Measurements from ENCODE around the gene DPY30.
"Not testable (repeated sequence)": the region's sequence is repeated elsewhere in the genome, so short reads cannot be mapped to it uniquely, and the experiment has no call there.

DPY30 gene

DNA sequence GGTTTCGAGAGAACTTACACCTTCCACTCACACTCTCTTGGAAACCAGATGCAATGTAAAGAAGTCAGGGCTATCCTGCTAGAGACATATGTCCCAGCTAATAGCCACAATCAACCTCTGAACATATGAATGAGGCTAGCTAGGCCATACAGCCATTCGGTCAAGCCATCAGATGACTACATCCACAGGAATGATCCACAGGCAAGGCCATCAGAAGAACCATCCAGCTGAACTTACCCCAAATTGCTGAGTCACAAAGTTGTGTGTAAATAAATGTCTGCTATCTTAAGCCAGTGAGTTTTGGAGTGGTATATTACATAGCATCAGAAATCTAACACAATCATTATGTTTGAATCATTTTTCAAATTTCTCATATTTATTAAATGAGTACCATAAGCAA, 18.5 kb upstream of the DPY30 start:
- Histone ChIP-seq H3K27ac (ENCODE audit: low read depth, low read length) (no peak overlapping the region), H3K27me3 (ENCODE audit: control insufficient read depth in 1 of 2, insufficient read depth in 2 of 2, low read length in 2 of 2) (no peaks in the 10 kb centered on the region), H3K9ac (ENCODE audit: low read depth in 1 of 2, low read length in 2 of 2) (no peak overlapping the region), H3K4me1 (ENCODE audit: control insufficient read depth in 1 of 2, insufficient read depth in 2 of 2, low read length in 2 of 2) (peaks cover 4 to 5% of the 10 kb centered on the region in 2 donors), H3K36me3 (ENCODE audit: control insufficient read depth in 1 of 2, insufficient read depth in 2 of 2, low read length in 2 of 2) (no peaks in the 10 kb centered on the region), H3K9me3 (ENCODE audit: control insufficient read depth in 1 of 2, low read length in 2 of 2) (no peaks in the 10 kb centered on the region), H3K4me3 (ENCODE audit: low read depth in 1 of 2, low read length in 2 of 2) (no peak overlapping the region)

DNA sequence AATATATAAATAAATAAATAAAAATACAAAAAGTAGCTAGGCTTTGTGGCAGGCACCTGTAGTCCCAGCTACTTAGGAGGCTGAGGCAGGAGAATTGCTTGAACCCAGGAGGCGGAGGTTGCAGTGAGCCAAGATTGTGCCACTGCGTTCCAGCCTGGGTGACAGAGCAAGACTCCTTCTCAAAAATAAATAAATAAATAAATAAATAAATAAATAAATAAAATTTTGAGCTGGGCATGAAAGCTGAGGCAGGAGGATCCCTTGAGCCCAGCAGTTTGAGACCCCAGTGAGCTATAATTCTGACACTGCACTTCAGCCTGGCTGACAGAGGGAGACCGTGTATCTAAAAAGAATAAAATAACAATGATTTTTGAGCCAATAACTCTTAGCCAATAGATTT, 15.0 kb upstream of the DPY30 start:
- H3K36me3 ChIP-seq (ENCODE audit: control insufficient read depth in 1 of 2, insufficient read depth in 2 of 2, low read length in 2 of 2); H3K4me3 ChIP-seq (ENCODE audit: low read depth in 1 of 2, low read length in 2 of 2); H3K9ac ChIP-seq (ENCODE audit: low read depth in 1 of 2, low read length in 2 of 2); H3K9me3 ChIP-seq (ENCODE audit: control insufficient read depth in 1 of 2, low read length in 2 of 2); H3K27me3 ChIP-seq (ENCODE audit: control insufficient read depth in 1 of 2, insufficient read depth in 2 of 2, low read length in 2 of 2); H3K4me1 ChIP-seq (ENCODE audit: control insufficient read depth in 1 of 2, insufficient read depth in 2 of 2, low read length in 2 of 2); H3K27ac ChIP-seq (ENCODE audit: low read depth, low read length): not testable (repeated sequence)

DNA sequence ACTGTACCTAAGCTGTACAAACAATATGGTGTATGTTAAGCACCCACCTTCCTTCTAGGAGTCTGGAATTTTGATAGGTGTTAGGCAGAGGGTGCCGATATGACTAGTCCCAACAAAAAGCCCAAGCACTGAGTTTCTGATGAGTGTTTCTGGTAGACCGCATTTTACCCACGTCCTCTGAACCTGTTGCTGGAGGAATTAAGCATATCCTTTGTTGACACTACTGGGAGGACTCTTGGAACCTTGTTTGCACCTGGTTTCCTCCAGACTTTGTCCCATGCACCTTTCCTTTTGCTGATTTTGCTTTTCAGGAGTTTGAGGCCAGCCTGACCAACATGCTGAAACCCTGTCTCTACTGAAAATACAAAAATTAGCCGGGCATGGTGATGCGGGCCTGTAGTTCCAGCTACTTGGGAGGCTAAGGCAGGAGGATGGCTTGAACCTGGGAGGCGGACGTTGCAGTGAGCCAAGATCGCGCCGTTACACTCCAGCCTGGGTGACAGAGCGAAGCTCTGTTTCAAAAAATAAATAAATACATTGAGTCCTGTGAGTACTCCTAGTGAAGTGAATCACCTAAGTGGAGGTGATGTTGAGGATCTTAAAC, 12.3 kb upstream of the DPY30 start:
- Histone ChIP-seq H3K9ac (ENCODE audit: low read depth in 1 of 2, low read length in 2 of 2) (no peak overlapping the region), H3K27me3 (ENCODE audit: control insufficient read depth in 1 of 2, insufficient read depth in 2 of 2, low read length in 2 of 2) (no peaks in the 10 kb centered on the region), H3K4me1 (ENCODE audit: control insufficient read depth in 1 of 2, insufficient read depth in 2 of 2, low read length in 2 of 2) (no peaks in the 10 kb centered on the region), H3K27ac (ENCODE audit: low read depth, low read length) (no peak overlapping the region), H3K9me3 (ENCODE audit: control insufficient read depth in 1 of 2, low read length in 2 of 2) (no peaks in the 10 kb centered on the region), H3K36me3 (ENCODE audit: control insufficient read depth in 1 of 2, insufficient read depth in 2 of 2, low read length in 2 of 2) (no peaks in the 10 kb centered on the region), H3K4me3 (ENCODE audit: low read depth in 1 of 2, low read length in 2 of 2) (no peak overlapping the region)

DNA sequence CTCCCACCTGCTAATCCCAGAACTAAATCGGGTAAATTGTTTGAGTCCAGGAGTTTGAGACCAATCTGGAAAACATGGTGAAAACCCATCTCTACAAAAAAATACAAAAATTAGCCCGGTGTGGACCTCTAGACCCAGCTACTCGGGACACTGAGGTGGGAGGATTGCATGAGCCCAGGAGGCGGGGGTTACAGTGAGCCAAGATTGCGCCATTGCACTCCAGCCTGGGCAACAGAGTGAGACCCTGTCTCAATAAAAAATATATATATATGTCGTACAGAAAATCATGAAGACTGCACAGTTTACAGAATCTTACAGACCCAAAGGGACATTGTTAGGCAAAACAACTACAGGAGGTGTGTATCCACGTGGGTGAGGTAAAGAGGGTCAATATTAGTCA, 4.0 kb upstream of the DPY30 start:
- H3K27me3 ChIP-seq (ENCODE audit: control insufficient read depth in 1 of 2, insufficient read depth in 2 of 2, low read length in 2 of 2): no peaks in the 10 kb centered on the region
- no peaks in the 10 kb centered on the region for H3K36me3 ChIP-seq (ENCODE audit: control insufficient read depth in 1 of 2, insufficient read depth in 2 of 2, low read length in 2 of 2)

DNA sequence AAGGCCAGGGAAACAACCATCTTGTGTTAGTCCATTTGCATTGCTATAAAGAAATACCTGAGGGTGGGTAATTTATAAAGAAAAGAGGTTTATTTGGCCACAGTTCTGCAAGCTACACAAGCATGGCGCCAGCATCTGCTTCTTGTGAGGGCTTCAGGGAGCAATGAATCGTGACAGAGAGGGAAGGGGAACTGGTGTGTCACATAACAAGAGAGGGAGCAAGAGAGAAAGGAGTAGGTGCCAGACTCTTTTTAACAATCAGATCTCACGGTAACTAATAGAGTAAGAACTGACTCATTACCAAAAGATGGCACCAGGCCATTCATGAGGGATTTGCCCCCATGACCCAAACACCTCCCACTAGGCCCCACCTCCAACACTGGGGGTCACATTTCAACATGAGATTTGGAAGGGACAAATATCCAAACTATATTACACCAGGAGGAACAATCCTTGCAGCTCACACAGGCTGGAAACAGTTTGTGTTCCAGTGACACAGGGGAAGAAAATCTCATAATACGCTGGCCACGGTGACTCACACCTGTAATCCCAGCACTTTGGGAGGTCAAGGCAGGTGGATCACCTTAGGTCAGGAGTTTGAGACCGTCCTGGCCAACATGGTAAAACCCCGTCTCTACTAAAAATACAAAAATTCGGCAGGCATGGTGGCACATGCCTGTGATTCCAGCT, 5.3 kb downstream of the DPY30 start:
- not testable (repeated sequence) for H3K9me3 ChIP-seq (ENCODE audit: control insufficient read depth in 1 of 2, low read length in 2 of 2); H3K4me3 ChIP-seq (ENCODE audit: low read depth in 1 of 2, low read length in 2 of 2); H3K27ac ChIP-seq (ENCODE audit: low read depth, low read length); H3K36me3 ChIP-seq (ENCODE audit: control insufficient read depth in 1 of 2, insufficient read depth in 2 of 2, low read length in 2 of 2); H3K27me3 ChIP-seq (ENCODE audit: control insufficient read depth in 1 of 2, insufficient read depth in 2 of 2, low read length in 2 of 2); H3K4me1 ChIP-seq (ENCODE audit: control insufficient read depth in 1 of 2, insufficient read depth in 2 of 2, low read length in 2 of 2); H3K9ac ChIP-seq (ENCODE audit: low read depth in 1 of 2, low read length in 2 of 2)

More for the DNA sequence above, 4.0 kb upstream of the DPY30 start:
- Histone ChIP-seq H3K9ac (ENCODE audit: low read depth in 1 of 2, low read length in 2 of 2) (no peak overlapping the region), H3K4me1 (ENCODE audit: control insufficient read depth in 1 of 2, insufficient read depth in 2 of 2, low read length in 2 of 2) (peaks cover 4 to 7% of the 10 kb centered on the region in 2 donors), H3K4me3 (ENCODE audit: low read depth in 1 of 2, low read length in 2 of 2) (no peak overlapping the region), H3K27ac (ENCODE audit: low read depth, low read length) (no peak overlapping the region), H3K9me3 (ENCODE audit: control insufficient read depth in 1 of 2, low read length in 2 of 2) (no peaks in the 10 kb centered on the region)

DNA sequence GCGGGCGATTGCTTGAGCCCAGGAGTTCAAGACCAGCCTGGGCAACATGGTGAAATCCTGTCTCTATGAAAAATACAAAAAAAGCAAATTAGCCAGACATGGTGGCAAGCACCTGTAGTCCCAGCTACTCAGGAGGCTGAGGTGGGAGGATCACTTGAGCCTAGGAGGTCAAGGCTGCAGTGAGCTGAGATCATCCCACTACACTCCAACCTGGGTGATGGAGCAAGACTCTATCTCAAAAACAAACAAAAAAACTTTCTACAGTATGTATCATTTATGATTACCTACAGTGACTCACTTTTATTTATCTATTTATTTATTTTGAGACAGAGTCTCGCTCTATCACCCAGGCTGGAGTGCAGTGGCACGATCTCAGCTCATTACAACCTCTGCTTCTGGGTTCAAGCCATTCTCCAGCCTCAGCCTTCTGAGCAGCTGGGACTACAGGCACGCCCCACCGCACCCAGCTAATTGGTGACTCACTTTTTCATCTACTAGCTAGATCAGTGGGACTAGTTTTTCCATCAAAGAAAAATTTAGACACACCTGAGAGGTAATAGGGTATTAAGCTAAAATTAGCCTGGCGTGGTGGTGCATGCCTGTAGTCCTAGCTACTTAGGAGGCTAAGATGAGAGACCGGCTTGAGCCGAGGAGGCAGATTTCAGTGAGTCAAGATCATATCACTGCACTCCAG, 20.7 kb downstream of the DPY30 start:
- not testable (repeated sequence) for H3K9me3 ChIP-seq (ENCODE audit: control insufficient read depth in 1 of 2, low read length in 2 of 2); H3K4me1 ChIP-seq (ENCODE audit: control insufficient read depth in 1 of 2, insufficient read depth in 2 of 2, low read length in 2 of 2); H3K9ac ChIP-seq (ENCODE audit: low read depth in 1 of 2, low read length in 2 of 2); H3K27me3 ChIP-seq (ENCODE audit: control insufficient read depth in 1 of 2, insufficient read depth in 2 of 2, low read length in 2 of 2); H3K27ac ChIP-seq (ENCODE audit: low read depth, low read length); H3K4me3 ChIP-seq (ENCODE audit: low read depth in 1 of 2, low read length in 2 of 2)
- H3K36me3 ChIP-seq (ENCODE audit: control insufficient read depth in 1 of 2, insufficient read depth in 2 of 2, low read length in 2 of 2): peaks cover 9 to 18% of the 10 kb centered on the region in 2 donors

DNA sequence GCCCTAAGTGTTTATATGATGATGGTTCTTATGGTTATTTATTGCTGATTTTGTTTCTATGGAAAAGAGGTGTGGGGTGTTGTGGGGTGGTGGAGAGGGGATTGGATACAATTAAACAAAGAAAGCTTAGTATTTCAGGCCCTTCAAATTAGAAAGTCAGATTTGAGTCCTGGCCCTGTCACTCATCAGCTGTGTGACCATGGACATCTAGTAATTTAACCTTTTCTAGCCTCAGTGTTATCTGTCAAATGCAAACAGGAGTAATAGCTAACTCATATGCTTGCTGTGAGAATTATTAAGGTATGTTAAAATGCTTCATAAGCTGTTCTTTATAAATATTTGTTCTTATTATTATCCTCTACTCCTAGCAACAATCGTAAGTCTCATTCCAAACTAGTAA, 26.7 kb downstream of the DPY30 start:
- Histone ChIP-seq H3K4me1 (ENCODE audit: control insufficient read depth in 1 of 2, insufficient read depth in 2 of 2, low read length in 2 of 2) (peaks cover 5 to 10% of the 10 kb centered on the region in 2 donors), H3K36me3 (ENCODE audit: control insufficient read depth in 1 of 2, insufficient read depth in 2 of 2, low read length in 2 of 2) (peaks cover 3 to 5% of the 10 kb centered on the region in 2 donors), H3K27ac (ENCODE audit: low read depth, low read length) (no peak overlapping the region), H3K4me3 (ENCODE audit: low read depth in 1 of 2, low read length in 2 of 2) (no peak overlapping the region), H3K9me3 (ENCODE audit: control insufficient read depth in 1 of 2, low read length in 2 of 2) (no peaks in the 10 kb centered on the region), H3K27me3 (ENCODE audit: control insufficient read depth in 1 of 2, insufficient read depth in 2 of 2, low read length in 2 of 2) (no peaks in the 10 kb centered on the region), H3K9ac (ENCODE audit: low read depth in 1 of 2, low read length in 2 of 2) (no peak overlapping the region)

DNA sequence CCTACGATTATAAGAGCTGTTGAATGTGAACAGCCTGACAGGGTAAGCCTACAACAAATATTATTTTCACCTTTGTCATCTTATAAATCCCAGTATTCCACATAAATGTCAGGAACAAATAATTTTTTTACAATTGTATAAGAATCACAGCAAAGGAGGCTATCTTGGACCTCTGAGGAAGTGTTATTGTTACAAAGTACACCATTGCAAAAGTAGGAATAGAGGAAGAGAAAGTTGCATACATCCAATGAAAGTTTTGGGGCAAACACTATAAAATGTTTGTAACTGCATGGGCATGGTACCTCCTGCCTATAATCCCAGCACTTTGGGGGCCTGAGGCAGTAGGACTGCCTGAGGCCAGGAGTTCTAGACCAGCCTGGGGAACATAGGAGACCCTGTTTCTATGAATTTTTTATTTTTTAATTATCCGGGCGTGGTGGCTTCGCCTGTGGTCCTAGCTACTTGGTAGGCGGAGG, 28.1 kb downstream of the DPY30 start:
- Histone ChIP-seq H3K4me3 (ENCODE audit: low read depth in 1 of 2, low read length in 2 of 2) (peak overlapping the region; percentile 93 to 95), H3K9ac (ENCODE audit: low read depth in 1 of 2, low read length in 2 of 2) (peak overlapping the region; percentile 67 to 82), H3K9me3 (ENCODE audit: control insufficient read depth in 1 of 2, low read length in 2 of 2) (no peaks in the 10 kb centered on the region), H3K36me3 (ENCODE audit: control insufficient read depth in 1 of 2, insufficient read depth in 2 of 2, low read length in 2 of 2) (no peaks in the 10 kb centered on the region), H3K4me1 (ENCODE audit: control insufficient read depth in 1 of 2, insufficient read depth in 2 of 2, low read length in 2 of 2) (peaks cover 10 to 16% of the 10 kb centered on the region in 2 donors), H3K27ac (ENCODE audit: low read depth, low read length) (peak overlapping the region; percentile 91), H3K27me3 (ENCODE audit: control insufficient read depth in 1 of 2, insufficient read depth in 2 of 2, low read length in 2 of 2) (no peaks in the 10 kb centered on the region)

DNA sequence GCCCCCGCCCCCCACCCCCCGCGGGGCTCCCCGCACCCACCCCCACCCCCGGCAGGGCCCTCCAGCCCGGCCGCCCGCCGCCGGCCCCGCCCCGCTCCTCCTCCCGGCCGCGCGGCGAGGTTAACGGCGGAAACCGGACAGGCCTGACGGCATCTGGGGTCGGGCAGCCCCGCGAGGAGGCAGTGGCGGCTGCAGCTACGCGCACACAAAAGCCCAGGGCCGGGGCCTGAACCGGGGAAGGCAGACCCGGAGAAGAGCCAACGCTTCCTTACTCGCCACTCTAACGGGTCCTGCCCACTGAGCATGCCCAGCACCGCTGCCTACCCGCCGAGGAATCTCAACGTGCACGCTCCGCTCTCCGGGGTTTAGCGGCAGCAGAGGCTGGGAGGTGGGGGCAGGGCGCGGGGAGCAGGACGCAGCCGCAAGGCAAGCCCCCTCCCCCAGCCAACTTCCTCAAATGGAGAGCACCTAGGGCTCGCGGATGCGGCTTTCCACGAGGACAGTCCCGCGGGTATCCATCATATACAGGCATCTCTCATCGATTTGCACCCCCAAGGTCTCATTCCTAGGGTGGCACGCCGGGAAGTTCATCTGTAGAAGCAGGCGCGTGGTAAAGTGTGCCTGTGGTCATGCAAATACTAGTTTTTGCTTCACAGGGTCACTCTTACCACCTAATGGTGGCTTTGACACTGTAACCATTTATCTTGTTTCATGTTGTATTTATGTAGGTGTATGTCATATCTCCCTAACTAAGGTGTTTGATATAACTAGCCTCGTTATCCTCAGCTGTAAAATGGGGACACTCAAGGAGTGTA, 28.7 kb downstream of the DPY30 start, which contains the start of gene MEMO1:
Gene MEMO1 (minus strand): TSS at position 339 of the 815 bp plus-strand sequence. CDS start 761 bp downstream, outside the sequence.
- H3K27me3 ChIP-seq (ENCODE audit: control insufficient read depth in 1 of 2, insufficient read depth in 2 of 2, low read length in 2 of 2): no peaks in the 10 kb centered on the region

More for the DNA sequence above, 28.7 kb downstream of the DPY30 start, which contains the start of gene MEMO1:
- no peaks in the 10 kb centered on the region for H3K9me3 ChIP-seq (ENCODE audit: control insufficient read depth in 1 of 2, low read length in 2 of 2)
- peaks cover 10 to 20% of the 10 kb centered on the region in 2 donors for H3K4me1 ChIP-seq (ENCODE audit: control insufficient read depth in 1 of 2, insufficient read depth in 2 of 2, low read length in 2 of 2)
- H3K9ac ChIP-seq (ENCODE audit: low read depth in 1 of 2, low read length in 2 of 2): peak within 1 kb of the TSS; percentile 67 to 82
- peak within 1 kb of the TSS; percentile 91 for H3K27ac ChIP-seq (ENCODE audit: low read depth, low read length)
- no peaks in the 10 kb centered on the region for H3K36me3 ChIP-seq (ENCODE audit: control insufficient read depth in 1 of 2, insufficient read depth in 2 of 2, low read length in 2 of 2)
- peak within 1 kb of the TSS; percentile 93 to 95 for H3K4me3 ChIP-seq (ENCODE audit: low read depth in 1 of 2, low read length in 2 of 2)
